Islet of Langerhans (tissue), 1 donor: Measurements from ENCODE around the gene IKBKE.

Experiments used
- FAIRE-seq: peaks from one replicate; lab custom pipeline; 2011; peaks lifted over from hg19 to GRCh38; lab: Jason Lieb, UNC

IKBKE gene

GRCh38 chr1:206497363-206497762 is 27.1 kb downstream of the IKBKE start:
- no peak for FAIRE-seq

DNA sequence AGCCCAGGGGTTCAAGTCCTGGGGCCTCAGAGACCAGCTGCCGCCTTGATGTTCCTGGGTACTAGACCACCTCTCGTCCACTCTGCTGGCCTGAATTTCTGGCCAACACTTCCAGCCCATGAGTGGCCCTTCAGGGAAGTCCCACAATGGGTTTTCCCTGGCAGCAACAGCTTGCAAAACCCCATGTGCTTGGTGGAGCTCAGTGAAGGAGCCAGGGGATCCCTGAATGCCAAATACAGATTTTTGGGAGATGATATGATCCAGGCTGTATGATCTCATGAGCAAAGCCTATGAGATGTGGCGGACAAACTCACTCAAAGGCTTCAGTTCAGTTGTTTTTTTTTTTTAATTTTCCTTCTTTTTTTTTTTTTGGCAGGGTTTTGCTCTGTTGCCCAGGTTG is 27.5 kb downstream of the IKBKE start:
- FAIRE-seq = no peak

DNA sequence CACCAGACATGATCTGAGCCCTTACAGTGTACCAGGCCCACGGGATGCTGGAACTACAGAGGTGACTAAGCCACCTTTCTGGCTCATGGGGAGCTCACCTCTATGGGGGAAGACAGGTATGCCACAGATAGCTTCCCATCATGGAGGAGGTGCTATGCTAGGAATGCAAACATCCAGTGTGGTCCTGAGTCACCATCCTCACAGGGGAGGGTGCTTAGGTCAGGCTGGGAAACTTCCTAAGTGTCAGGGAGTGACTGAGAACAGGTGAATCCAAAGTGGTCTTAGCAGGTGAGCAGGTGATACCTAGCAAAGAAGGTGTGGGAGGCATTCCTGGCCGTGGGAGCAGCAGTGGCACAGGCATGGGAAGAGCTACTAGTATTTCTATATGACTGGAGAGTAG is 28.4 kb downstream of the IKBKE start:
- no peak for FAIRE-seq

DNA sequence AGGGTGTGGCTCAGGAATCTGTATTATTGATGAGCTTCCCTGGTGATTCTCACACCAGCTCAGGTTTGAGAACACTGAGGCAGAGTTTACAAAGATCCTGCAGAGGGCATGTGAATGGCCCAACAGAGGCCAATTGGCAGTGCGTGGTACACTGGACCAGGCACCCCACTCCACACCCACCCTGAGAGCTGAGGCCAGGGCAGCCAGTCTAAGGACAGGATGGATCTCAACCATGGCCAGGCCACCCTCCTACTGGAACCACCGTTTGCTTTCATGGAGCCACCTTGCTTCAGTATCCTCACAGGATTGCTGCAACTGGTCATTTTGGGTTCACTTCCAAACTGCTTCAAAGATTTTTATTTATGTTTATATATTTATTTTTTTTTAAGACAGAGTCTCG is 29.8 kb downstream of the IKBKE start:
- FAIRE-seq = no peak

DNA sequence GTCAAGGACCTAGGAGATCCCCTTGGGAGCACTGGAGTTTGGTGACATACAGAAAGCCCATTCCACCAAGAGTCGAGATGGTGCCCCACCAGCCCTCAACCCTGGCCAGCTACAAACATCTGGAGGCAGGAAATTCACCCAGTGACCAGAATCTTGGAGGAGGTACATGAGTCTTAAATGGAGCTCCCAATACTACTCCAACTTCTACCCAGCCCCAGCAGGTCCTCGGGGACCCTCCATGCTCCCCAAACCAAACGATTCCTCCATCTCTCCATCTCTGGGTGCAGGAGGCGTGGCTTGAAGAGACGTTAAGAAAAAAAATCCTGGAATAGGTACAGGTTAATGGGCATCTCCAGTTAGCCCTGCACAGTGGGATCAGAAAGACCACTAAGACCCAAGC is 31.6 kb downstream of the IKBKE start:
- no peak for FAIRE-seq

GRCh38 chr1:206502403-206502802 is 32.1 kb downstream of the IKBKE start:
- no peak for FAIRE-seq

DNA sequence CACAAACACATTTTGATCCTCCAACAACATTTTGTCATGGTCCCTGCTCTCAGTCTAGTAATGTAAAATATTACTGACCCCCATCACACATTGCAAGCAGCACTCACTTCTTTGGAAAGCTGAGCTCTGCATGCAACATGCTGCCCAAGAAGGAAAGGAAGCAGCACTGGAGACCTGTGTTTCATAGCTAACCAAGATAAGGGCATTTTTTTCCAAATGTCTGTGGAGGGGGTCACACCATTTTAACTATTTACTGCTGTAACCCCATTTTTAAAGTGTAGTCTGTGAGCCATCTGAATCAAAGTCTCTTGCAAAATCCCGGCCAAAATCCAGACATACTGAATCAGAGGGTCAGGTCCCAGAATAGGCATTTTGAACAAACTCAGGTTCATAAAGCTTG is 32.5 kb downstream of the IKBKE start:
- FAIRE-seq = no peak

DNA sequence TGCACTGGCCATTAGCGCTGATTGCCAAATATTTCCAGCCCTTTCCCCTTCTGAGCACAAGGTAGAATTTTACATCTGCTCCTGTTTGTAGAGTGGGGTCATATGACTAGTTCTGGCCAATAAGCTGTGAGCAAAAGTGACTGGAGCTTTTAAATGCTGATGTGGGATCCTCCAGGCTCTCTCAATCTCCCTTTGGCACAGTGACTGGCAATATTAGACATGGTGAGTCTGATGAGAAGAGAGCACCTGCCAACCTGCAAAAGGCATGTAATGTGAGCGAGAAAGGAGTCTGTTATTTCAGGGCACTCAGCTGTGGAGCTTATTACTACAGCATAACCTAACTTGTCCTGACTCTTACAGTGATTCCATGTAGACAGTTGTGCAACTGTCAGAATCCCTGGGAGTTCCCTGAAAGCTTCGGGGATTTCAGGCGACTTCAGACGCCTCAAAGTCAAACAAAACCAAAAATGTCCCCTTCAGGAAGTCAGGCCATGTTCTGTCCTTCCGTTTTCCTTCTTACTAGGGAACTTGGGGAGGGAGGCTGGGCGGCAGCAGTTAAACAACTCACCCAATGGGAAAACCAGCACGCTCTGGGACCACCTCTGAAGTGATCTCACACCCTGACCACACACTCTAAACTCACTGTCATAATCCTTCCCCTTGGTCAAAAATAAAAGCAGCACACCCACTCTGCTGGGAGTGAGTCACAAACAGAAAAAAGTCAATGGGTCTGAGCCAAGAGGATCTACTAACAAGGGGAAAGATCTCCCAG is 33.5 kb downstream of the IKBKE start:
- no peak for FAIRE-seq

DNA sequence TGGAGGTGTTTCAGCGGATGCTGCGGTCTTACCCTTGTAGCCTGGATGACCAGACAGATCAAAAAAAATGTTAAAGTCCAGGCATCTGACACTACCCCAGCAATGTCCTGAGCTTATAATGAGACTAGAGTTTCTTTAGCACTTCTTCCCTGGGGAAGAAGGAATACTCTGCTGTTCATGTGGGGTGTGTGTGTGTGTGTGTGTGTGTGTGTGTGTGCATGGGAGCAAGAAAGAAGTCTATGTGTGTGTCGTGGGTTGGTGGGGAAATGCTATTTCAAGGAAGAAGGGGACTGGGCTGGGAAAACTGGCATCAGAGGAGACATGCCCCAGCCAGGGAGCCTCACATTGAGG is 34.1 kb downstream of the IKBKE start:
- no peak for FAIRE-seq

- no peak for FAIRE-seq
Observed at GRCh38 chr1:206505702-206506355, 35.6 kb downstream of the IKBKE start.

- no peak for FAIRE-seq
Observed at GRCh38 chr1:206506405-206507283, 36.4 kb downstream of the IKBKE start.

GRCh38 chr1:206507284-206508129 is 37.2 kb downstream of the IKBKE start, which contains the start of gene RASSF5:
RASSF5 (plus strand) TSS chr1:206507531; CDS start chr1:206507603, 72 bp downstream.
- no peak for FAIRE-seq

DNA sequence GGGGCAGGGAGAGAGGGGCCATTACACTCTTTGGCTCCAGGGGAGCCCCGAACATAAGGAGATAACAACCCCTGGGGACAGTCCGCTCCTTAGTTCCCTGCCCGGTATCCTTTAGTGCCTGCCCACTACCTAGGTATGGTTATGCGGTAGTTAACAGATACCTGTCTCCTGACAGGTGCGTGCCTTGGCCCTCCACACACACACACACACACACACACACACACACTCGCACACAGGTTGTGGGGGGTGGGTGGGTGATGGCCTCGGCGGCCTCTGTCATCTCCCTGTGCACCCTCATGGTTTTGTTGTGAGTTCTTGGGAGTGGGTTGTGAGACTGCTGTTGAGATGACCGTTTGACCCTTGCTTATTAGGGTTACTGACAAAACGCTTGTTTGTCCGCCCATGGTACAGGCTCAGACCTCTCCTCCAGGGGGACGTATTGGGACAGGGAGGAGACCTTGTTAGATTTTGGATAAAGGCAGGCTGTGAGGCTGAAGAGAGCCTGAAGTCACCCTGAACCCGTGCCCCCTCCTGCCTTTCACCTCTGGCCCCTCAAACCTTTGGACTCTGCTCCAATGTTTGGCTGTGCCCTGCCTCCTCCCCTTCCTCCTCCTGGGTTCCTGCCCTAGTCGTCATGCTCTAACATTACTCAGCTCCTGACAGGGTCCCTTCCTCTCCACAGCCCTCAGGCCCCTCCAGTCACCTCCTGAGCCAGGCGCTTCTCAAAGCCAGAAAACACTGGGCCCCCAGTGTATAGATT is 38.0 kb downstream of the IKBKE start:
- FAIRE-seq = no peak

- FAIRE-seq = no peak
Observed at GRCh38 chr1:206508956-206509355, 38.7 kb downstream of the IKBKE start.

- FAIRE-seq = no peak
Observed at GRCh38 chr1:206509612-206510257, 39.5 kb downstream of the IKBKE start.

DNA sequence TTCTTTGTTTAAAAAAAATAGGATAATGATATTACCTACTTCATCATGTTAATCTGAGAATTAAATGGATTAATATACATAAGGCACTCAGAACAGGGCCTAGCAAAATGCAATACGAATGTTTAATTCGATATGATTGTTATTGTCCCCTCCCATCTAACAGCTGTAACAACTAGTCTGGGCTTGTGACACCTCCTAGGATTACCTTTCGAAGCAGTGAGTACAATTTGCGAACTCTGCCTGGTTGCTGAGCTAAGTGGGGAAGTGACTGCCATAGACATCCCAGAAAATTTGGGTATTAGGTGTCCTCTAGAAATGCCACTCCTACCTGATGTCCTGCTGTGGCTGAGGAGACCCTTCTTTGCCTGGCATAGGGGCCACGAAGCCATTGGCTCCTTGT is 40.1 kb downstream of the IKBKE start:
- FAIRE-seq = no peak

GRCh38 chr1:206511362-206512057 is 41.2 kb downstream of the IKBKE start:
- FAIRE-seq = no peak

DNA sequence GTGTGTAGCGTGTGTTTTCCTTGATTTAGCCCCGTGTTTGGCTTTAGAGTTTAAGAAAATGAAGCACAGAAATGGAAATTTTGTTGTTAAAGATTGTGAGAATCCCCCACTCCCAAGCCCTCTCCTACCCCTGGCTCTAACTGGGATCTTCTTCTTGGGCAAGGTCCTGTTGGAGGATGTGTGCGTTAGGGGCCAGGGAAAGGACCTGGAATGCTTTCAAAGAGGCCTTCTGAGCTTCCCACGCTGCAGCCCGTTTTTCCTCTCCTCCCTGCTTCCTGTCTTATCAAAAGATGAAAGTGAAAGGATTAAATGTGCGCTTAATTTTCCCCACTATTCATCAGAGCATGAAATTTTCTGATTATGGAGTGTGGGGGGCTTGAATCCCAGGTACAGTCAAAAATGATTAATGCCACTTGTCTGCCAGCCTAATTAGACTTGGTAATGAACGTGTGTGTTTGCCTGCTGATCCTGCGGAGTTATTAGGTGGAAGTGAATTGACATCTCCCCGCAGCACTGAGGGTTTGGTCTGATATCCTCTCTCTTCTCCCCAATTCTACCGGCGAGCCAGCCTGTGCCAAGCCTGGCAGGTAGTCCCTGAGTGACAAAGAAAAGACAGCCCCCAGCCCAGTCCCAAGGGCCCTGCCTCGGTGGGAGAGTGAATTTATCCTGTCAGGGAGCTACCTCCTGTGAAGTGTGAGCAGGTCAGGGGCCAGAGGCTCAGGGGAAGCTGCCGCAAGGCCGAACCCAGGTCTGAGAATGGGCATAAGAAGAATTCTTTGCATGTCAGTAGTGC is 42.0 kb downstream of the IKBKE start:
- FAIRE-seq = no peak

GRCh38 chr1:206512851-206513180 is 42.5 kb downstream of the IKBKE start:
- no peak for FAIRE-seq
